Measurements from ENCODE around the gene CYB5R4.

The CYB5R4 gene

DNA sequence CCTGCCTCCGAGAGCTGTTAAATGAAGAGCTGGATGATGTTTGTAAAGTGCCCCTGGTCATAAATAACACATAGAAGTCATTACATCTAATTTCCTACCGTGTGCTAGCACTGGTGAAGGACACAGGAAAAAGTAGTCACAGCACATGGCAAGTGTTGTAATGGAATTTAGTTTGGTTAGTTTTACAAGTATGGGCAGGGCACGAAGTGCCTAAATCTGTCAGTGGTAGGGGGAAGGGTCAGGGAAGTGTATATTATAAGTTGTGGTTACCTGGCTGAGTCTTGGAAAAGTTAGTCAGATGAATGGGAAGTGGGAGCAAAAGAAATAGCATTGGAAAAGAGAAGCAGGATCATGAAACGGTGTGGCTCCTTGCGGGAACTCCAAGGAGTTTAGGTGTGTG is 4.7 kb upstream of the CYB5R4 start (continued):
- TF ChIP-seq SNAI2 (CRISPR knock-in tag; IDR thresholded peaks at IDR 0.05), result no peak

GRCh38 chr6:83860359-83860755 is 868 bp downstream of the CYB5R4 start:
- ATAC-seq, result no peak; the same call in 2 of the 3 replicates
- TF ChIP-seq, protein P1, sequence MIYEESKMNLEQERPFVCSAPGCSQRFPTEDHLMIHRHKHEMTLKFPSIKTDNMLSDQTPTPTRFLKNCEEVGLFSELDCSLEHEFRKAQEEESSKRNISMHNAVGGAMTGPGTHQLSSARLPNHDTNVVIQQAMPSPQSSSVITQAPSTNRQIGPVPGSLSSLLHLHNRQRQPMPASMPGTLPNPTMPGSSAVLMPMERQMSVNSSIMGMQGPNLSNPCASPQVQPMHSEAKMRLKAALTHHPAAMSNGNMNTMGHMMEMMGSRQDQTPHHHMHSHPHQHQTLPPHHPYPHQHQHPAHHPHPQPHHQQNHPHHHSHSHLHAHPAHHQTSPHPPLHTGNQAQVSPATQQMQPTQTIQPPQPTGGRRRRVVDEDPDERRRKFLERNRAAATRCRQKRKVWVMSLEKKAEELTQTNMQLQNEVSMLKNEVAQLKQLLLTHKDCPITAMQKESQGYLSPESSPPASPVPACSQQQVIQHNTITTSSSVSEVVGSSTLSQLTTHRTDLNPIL (CRISPR knock-in tag; IDR thresholded peaks at IDR 0.05; ENCODE audit: low read depth), result no peak
- no peak for TF ChIP-seq SNAI2 (CRISPR knock-in tag; IDR thresholded peaks at IDR 0.05)

DNA sequence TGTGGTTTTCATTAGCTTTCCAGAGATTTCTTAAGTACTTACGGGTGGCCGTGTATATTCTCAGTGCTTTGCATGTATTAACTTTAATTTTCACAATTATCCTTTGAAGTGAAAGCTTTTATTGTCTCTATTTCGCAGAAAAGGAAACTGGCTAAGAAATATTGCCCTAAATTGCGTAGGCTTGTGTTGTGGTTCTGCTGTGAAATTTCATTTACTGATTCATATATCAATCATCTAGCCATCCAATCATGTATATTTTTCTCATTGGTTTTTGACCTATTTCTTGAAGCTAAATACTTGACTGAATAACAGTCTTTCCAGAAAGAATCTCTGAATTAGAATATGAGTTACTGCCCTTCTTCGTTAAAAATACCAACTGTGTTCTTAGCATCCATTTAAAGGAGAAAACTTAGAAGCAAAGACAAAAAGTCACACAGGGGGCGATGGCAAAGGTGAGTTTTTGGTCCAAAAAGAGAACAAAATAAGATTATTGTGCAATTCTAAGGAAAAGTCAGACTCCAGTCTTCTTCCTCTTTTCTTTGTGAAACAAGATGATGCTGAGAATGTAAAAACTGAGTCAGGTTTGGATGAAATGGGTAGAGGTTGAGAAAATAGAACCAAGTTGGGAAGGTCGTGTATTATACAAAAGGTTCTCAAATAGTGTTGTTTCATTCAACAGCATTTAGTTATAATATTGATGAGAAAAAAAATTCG is 1.4 kb downstream of the CYB5R4 start:
- no peak for ATAC-seq
- TF ChIP-seq, protein P1 (CRISPR knock-in tag; IDR thresholded peaks at IDR 0.05; ENCODE audit: low read depth), result no peak
- TF ChIP-seq OSR1 (CRISPR knock-in tag; IDR thresholded peaks at IDR 0.05) (no peak), ISL1 (CRISPR knock-in tag; IDR thresholded peaks at IDR 0.05) (no peak), ESRRG (CRISPR knock-in tag; IDR thresholded peaks at IDR 0.05) (no peak), TOX (CRISPR knock-in tag; IDR thresholded peaks at IDR 0.05; ENCODE audit: borderline replicate concordance) (no peak), ZFP3 (CRISPR knock-in tag; IDR thresholded peaks at IDR 0.05) (no peak), CSRNP3 (CRISPR knock-in tag; IDR thresholded peaks at IDR 0.05) (no peak), TCF4 (CRISPR knock-in tag; IDR thresholded peaks at IDR 0.05; ENCODE audit: borderline replicate concordance) (no peak), ZNF565 (CRISPR knock-in tag; conservative IDR thresholded peaks at IDR 0.05; ENCODE audit: low read depth) (no peak), BACH2 (CRISPR knock-in tag; IDR thresholded peaks at IDR 0.05; ENCODE audit: borderline replicate concordance) (no peak), ZNF70 (CRISPR knock-in tag; IDR thresholded peaks at IDR 0.05) (no peak)
- TF ChIP-seq, protein P2, sequence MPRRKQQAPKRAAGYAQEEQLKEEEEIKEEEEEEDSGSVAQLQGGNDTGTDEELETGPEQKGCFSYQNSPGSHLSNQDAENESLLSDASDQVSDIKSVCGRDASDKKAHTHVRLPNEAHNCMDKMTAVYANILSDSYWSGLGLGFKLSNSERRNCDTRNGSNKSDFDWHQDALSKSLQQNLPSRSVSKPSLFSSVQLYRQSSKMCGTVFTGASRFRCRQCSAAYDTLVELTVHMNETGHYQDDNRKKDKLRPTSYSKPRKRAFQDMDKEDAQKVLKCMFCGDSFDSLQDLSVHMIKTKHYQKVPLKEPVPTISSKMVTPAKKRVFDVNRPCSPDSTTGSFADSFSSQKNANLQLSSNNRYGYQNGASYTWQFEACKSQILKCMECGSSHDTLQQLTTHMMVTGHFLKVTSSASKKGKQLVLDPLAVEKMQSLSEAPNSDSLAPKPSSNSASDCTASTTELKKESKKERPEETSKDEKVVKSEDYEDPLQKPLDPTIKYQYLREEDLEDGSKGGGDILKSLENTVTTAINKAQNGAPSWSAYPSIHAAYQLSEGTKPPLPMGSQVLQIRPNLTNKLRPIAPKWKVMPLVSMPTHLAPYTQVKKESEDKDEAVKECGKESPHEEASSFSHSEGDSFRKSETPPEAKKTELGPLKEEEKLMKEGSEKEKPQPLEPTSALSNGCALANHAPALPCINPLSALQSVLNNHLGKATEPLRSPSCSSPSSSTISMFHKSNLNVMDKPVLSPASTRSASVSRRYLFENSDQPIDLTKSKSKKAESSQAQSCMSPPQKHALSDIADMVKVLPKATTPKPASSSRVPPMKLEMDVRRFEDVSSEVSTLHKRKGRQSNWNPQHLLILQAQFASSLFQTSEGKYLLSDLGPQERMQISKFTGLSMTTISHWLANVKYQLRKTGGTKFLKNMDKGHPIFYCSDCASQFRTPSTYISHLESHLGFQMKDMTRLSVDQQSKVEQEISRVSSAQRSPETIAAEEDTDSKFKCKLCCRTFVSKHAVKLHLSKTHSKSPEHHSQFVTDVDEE (CRISPR knock-in tag; IDR thresholded peaks at IDR 0.05), result no peak

GRCh38 chr6:83862776-83863471 is 3.4 kb downstream of the CYB5R4 start:
- no peak for ATAC-seq
- TF ChIP-seq ARNTL (CRISPR knock-in tag; IDR thresholded peaks at IDR 0.05; ENCODE audit: borderline replicate concordance, low read depth), result no peak
- TF ChIP-seq, protein P3, sequence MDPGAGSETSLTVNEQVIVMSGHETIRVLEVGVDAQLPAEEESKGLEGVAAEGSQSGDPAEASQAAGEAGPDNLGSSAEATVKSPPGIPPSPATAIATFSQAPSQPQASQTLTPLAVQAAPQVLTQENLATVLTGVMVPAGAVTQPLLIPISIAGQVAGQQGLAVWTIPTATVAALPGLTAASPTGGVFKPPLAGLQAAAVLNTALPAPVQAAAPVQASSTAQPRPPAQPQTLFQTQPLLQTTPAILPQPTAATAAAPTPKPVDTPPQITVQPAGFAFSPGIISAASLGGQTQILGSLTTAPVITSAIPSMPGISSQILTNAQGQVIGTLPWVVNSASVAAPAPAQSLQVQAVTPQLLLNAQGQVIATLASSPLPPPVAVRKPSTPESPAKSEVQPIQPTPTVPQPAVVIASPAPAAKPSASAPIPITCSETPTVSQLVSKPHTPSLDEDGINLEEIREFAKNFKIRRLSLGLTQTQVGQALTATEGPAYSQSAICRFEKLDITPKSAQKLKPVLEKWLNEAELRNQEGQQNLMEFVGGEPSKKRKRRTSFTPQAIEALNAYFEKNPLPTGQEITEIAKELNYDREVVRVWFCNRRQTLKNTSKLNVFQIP (CRISPR knock-in tag; IDR thresholded peaks at IDR 0.05; ENCODE audit: borderline replicate concordance, low read depth), result no peak
- TF ChIP-seq GLIS3 (CRISPR knock-in tag; IDR thresholded peaks at IDR 0.05), result no peak
- no peak for TF ChIP-seq TOX (CRISPR knock-in tag; IDR thresholded peaks at IDR 0.05; ENCODE audit: borderline replicate concordance)
- no peak for TF ChIP-seq ZC3H10 (CRISPR knock-in tag; IDR thresholded peaks at IDR 0.05)
- TF ChIP-seq ZNF8 (CRISPR knock-in tag; IDR thresholded peaks at IDR 0.05), result no peak
- TF ChIP-seq OSR1 (CRISPR knock-in tag; IDR thresholded peaks at IDR 0.05), result no peak
- TF ChIP-seq ZFP3 (CRISPR knock-in tag; IDR thresholded peaks at IDR 0.05), result no peak
- TF ChIP-seq CSDC2 (CRISPR knock-in tag; IDR thresholded peaks at IDR 0.05), result no peak
- TF ChIP-seq ZNF565 (CRISPR knock-in tag; conservative IDR thresholded peaks at IDR 0.05; ENCODE audit: low read depth), result no peak
- no peak for TF ChIP-seq PPARA (CRISPR knock-in tag; IDR thresholded peaks at IDR 0.05; ENCODE audit: borderline replicate concordance)
- TF ChIP-seq BACH2 (CRISPR knock-in tag; IDR thresholded peaks at IDR 0.05; ENCODE audit: borderline replicate concordance), result no peak
- TF ChIP-seq, protein P1 (CRISPR knock-in tag; IDR thresholded peaks at IDR 0.05; ENCODE audit: low read depth), result no peak
- no peak for TF ChIP-seq PATZ1 (CRISPR knock-in tag; IDR thresholded peaks at IDR 0.05; ENCODE audit: borderline replicate concordance)
- no peak for TF ChIP-seq ZFP30 (CRISPR knock-in tag; IDR thresholded peaks at IDR 0.05)
- TF ChIP-seq RARB (CRISPR knock-in tag; IDR thresholded peaks at IDR 0.05), result no peak
- TF ChIP-seq ESRRG (CRISPR knock-in tag; IDR thresholded peaks at IDR 0.05), result no peak
- no peak for TF ChIP-seq ISL1 (CRISPR knock-in tag; IDR thresholded peaks at IDR 0.05)
